Activated CD4-positive, alpha-beta T cell treated with anti-CD3 and anti-CD28 coated beads, Interleukin-2, amount 50 U/mL, for 24 hours (primary cell): ENCODE data around the gene HNF1B.

Source experiments
- DNase-seq, 2 donors: peaks; one replicate each; pipeline ENCODE4 v3.0.0-alpha.2; 2020; ENCODE audit warnings: low read depth in 1 of 2, low spot score in 1 of 2

The HNF1B gene

DNA sequence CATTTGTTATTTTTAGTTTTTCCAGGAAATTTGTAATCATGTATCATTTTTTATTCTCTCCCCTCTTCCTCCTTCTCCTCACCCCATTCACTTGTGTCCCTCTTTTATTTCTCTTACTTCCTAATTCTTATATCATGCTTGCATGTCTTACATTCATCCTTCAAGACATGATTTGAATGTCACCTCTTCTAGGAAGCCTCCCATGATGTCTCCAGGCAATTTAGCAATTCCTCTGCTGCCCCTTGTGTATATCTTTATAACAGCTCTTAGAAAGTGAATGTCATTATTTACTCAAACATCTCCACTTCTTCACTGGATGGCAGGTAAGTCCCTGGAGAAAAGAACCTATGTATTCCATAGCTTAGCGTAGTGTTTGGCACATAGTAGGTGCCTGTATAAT is 7.8 kb downstream of the HNF1B start:
- DNase-seq = no peak

DNA sequence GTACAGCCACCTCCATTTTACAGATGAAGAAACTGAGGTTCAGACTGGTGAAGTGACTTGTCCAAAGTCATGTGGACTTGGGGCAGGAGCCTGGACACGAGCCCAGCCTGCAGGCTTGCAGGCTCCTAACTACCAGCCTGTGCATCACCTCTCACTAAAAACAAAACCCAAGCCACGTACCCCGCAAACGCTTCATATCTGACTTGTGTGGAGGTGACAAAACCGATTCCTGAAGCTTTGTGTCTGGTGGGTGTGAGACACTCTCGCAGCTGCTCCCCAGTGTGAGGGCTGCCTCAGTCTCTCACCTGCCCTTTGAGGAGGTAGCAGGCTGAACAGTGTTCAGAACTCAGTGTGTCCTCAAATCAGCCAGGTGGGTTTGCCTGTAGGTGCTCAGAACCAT is 8.4 kb downstream of the HNF1B start:
- DNase-seq = no peak

DNA sequence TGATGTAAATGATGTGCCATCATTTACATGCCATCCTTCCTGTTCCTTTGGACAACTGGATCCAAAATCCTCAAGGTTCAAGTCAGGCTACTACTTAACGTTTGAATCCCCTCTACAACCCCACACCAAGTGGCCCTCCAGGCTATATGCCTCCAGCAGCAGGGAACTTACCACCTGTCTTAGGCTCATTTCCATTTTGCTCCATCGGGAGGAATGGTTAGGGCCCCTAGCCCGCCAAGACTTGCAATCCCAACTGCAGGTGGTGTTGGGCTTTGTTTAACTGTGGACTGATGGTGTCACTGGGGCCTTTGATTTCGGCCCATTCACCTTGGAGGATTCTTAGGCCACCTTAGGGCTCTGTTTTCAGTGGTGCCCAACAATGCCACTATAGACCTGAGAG is 9.7 kb downstream of the HNF1B start:
- DNase-seq = no peak

DNA sequence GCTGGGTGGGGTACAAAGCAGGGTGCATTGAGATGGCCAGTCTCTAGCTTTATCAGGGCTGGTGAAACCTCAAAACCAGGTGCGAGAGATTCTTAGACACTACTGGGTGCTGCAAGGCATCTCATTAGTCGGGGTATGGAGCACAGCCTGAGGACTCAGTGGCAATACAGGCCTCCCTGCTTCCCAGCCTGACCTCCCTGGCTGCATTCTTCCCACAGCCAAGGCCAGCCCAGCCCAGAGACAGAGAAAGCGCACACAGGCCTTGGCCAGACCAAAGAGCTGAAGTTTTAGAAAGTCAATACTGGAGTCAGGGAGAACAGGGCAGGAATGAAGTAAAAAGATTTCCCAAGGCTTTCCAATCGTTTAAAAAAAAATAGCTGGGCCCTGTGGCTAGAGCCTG is 12.5 kb downstream of the HNF1B start:
- no peak for DNase-seq

DNA sequence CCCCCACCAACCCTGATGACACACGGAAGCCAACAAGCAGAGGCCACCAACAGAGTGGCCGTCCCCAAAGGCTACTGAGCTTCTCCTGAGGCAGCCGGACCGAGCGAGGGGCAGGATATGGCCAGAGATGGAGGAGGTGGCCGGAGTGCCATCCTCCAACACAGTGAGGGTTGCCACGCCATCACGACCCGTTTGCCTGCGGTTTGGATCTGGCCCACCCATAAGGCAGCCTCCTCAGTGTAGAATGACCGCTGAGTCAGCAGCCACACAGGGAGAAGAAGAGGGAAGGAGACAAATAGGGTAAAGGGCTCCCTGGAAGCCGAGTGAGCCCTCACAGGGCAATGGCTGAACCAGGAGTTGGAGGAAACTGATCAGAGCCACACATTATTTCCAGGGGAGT is 13.8 kb downstream of the HNF1B start:
- no peak for DNase-seq

DNA sequence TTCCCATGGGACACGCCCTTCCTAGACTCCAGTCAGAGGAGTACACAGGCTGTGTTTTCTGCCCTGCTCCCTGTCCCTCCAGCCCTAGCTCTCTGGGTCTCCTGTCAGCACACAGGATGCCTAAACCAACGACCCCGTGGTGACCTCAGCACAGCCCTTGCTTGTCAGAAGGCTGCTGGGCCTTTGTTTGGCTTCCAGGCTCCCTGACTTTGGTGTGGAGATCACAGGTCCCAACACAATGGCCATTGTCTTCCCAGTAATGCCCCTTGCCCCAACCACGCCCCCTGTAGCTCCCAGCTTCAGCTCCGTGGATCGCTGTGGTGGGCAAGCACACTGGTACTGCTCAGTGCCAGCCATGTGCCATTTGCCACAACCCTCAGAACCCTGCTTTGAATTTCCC is 15.0 kb downstream of the HNF1B start:
- no peak for DNase-seq

DNA sequence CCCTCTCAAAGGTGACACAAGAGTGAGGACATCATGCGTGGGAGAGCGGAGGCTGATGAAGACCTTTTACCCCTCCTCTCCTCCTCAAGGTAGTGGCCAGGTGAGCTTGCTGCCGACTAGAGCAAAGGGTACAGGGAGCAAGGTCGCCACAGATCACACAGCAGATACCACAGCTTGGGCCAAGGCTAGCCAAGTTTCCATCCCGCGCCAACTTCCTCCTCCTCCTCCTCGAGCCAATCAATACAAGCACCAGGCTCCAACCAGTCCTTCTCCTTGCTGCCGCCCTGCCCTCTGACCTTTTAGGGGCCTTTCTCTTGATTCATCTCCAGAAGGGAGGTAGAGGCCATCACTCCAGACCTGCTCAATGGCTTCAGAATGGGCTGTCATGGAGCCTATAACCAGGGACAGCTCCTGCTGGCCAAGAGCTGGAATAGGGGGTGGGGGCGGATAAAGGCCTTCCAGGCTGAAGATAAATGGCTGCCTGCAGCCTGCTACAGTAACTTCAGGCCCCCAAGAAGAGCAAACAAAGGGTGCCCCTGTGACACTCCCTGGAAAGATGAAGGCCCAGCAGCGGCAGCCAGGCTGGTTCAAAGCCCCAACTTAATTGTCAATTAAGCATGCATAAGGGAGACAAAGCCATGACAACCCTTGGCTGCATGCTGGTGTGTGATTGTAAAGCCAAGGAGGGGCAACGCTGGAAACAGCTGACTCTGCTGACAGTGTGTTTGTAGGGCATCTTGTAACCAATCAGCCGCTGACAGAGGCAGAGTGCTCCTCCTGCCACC is 17.8 kb downstream of the HNF1B start:
- DNase-seq = no peak

DNA sequence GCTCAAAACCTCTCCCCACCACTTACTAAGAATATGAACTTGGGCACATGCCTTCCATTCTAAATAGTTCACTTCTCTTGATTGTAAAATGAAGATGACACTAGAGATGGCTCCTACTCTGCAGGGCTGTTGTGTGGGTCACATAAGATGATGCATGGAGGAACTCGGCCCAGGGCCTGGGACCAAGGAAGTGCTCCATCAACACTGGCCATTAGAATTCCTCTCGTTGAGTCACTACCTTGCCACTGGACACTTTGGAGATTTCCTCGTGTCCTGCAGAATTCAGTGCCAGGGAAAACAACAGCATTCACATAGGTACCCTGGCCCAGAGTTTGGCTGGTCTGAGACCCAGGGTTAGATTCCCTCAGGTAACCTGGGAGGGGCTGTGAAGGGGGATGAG is 18.6 kb downstream of the HNF1B start:
- no peak for DNase-seq

DNA sequence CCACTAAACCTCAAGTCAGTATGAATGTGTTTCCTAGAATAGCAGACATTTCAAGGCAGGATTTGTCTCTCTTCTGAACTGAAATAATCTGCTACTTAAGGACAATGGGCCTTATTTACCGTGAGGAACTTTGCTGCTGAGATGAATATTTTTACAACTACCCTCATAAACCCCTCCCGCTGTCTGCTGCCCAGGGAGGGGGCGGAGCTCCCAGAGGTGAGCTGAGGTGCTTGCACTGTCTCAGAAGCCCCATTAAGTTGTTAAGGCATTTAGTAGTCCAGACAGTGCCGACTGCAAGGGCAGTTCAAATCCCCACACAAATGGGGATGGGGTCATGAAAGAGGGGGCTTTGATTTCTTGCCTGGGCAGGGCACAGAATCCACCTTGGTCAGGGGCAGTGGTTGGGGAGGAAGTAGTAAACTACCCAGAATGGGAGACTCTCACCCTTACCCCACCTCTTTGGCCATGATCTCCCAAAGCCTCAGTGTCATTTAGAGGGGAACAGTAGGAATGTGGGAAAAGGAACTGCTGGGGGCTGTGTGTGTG is 19.2 kb downstream of the HNF1B start:
- no peak for DNase-seq

DNA sequence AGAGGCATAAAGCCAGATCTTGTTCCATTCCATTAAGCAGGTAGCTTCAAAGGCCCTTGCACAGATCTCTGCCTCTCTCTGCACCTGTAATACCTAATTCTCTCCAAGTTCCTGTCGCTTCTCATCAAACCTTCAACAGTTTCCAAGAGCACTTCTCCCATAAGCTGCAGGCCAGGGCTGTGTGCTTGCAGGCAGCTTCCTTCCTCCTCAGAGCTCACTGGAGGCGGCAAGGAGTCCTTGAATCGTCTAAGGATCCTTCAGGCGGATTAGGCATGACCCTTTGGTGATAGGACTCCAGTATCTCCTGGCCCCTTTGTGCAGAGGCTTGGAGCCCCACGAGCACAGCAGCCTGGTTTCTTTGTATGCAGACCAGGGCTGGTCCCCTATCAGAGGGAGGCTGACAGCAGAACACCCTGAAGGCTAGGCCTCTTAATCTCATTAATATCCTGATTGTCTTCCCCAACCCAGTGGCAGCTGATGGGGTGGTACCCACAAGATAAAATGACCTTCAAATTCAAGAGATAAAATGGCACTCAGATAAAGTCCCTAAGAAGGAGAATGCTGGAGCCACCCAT is 19.8 kb downstream of the HNF1B start:
- DNase-seq = no peak

DNA sequence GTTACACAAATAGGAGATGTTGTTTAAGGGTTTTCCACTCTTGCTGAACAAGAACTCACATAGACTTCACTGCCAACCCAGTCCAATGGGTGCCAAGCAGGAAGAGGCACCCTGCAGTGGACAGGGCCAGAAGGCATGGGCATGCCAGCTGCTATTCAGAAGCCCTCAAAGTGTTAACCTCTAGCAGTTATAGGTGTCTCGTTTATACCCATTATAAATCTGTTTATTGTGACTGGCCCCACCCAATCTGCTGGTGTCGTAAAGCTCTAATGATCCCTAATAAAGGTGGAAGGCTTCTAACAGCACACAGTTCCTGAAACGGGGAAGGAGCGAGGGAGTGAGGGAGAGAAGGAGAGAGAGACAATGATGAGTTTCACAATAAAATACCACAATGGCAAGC is 23.9 kb downstream of the HNF1B start:
- DNase-seq = no peak

DNA sequence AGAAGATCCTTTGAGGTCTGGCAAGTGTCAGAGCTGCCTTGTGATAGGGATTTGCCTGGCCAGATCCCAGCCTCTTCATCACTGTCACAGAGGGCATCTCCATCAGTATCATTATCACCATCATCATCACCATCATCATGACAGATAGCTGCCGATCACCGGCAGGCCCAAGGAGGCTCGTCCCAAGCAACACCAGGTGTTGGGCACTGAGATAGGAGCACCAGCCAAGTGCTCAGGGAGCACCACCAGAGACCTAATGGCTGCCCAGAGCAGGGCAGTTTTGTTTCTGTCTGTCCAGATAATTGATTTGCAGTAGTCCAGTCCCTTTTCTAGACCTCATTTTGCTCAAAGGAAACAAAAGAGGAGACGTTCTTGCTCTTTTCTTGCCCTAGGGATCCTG is 25.0 kb downstream of the HNF1B start:
- DNase-seq = no peak

DNA sequence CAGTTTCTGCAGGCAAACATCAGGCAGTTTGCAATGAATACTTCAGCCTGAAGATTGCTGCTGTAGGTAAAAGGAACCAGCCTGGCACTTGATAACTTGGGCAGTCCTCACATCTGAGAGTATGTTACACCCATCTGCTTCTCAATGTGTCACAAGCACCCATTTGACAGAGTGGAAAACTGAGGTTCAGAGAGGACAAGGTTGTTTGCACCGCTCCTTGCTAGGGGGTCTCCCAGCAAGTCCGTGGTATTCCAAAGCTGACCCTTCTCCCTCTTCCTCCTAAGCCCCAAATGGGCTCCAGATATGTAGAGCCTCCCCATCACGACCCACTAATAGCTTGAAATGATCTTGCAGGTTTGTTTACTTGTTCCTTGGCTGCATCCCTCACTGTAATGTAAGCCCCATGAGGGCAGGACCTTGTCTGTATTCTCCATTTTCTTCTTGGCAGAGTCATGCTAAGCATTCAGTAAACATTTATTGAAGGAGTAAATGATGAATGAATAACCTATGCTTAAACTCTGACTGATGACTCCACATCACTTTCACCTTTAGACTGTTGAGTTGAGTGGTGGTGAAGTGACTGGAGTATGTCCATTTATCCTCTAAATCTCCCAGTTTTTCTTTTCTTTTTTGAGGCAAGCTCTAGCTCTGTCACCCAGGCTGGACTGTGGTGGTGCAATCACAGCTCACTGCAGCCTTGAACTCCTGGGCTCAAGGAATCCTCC is 26.4 kb downstream of the HNF1B start:
- DNase-seq = no peak

DNA sequence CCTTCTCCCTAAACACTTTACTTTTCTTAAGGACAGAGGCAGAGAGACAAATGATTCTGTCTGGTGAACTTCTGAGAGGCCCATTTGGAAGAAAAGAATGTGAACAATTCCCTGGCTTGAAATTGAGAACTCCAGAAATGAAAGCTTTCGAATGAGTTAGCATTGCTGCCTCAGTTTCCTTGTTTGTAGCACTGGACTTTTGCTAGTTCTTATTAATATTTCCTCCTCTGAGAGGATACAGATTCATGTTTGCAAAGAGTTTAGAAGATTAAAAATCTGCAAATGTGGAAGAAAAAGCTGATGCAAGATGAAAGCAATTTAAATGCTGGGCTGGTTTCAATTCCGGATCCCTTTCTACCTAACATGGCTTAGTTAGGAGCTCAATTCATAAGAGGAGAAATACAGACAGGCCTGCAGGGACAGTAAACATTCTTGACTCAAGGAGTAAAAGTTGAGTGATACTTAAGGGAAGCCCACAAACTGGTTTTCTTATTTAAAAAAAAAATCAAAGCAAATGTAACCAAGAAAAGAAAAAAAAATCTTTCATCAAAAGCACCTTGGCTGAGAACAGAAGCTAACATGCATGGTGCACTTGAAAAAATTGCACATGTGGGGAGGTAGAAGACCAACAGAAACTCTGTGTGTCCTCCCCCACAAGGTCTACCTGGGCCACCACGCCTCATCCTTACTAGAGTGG is 27.1 kb downstream of the HNF1B start:
- DNase-seq = no peak

DNA sequence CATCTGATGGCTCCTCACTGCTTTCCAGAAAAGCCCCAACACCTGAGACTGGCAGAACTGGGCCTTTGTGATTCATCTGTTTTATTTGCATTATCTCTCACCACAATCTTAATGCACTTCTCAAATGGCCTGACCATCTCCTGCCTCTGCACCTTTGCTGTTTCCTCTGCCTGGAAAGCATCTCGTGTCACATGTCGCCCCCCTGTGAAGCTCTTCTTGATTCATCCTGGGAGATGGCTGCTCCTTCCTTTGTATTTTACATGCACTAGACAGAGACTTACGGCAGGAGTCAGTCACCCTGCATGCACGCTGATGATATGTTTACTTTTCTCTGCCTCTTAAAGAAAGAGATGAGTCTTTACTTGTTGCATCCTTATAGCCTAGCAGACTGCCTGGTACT is 30.0 kb downstream of the HNF1B start:
- DNase-seq = no peak

DNA sequence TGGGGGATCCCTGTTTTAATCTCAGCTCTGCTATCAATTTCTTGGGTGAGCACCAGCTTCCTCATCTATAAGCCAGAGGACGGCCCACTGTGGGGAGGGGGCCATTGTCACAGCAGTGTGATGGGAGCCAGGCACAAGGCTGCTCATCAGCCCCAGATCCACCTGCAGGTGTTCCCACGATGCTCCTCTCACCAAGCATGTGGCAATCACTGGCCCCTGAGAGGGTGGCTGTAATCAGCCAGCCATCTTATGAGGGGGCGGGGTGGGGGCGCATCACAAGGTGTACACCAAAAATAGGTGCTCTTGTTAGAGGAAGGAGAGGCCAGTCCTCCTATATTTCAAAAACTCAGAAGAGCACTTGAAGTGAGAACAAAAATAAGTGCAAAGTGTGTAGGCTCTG is 31.2 kb downstream of the HNF1B start:
- no peak for DNase-seq

DNA sequence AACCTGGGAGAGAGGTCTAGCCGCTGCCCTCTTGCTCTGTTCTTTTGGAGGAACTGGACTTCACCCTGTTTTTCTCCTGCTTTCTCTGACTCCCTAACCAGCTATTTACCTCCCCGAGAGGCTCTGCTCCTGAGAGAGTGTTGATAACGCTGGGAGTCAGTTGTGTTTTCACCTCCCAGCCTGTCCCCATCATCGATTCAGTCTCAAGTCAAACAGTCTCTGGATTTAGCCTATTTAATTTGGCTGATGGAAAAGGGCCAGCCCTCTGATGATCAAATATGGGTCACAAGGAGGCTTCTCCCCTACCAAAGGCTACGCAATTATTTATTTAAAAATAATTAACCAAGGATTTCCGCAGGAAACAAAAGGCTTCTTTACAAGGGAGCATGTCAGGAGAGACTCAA is 31.8 kb downstream of the HNF1B start:
- no peak for DNase-seq

DNA sequence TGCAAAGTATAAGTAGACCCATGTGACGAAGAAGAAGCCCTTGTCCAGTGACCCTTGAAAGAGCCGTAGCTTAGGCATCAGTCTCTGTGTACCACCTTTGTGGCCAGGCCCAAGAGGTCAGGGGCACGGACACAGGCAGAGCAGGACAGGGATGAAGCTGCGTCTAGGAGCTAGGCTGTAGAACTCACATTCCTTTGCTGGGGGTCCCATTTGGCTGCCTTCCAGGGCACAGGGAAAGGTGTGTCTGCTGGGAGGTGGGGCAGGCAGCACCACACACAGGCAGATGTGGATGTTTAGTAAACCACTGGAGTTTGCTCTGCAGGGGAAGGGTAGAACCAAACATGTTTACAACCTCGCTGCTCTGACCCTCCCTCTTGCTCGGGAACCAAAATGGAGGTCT is 33.7 kb downstream of the HNF1B start:
- no peak for DNase-seq

DNA sequence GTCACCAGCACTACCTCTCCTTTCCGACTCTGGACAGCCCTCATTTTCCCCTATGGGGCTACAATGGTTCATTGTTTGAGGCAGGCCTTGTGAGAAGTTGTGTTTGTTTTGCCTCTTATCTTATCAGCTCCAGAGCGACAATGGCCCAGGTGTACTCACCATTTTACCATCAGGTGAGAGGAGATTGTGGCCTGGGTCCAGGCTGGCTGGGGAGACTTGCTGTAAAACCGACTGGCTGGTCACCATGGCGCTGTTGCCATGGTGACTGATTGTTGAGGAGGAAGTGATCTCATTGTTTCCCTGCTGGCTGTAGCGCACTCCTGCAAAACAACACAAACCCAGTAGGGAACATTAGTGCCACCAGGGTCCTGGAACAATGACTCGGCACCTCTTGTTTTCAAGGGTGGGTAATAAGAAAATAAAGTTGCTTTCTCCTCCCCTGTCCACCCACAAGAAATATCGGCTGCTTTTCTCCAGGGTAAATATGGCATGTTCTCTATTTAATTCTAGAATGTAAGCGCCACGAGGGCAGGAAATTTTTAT is 34.4 kb downstream of the HNF1B start:
- DNase-seq = no peak

DNA sequence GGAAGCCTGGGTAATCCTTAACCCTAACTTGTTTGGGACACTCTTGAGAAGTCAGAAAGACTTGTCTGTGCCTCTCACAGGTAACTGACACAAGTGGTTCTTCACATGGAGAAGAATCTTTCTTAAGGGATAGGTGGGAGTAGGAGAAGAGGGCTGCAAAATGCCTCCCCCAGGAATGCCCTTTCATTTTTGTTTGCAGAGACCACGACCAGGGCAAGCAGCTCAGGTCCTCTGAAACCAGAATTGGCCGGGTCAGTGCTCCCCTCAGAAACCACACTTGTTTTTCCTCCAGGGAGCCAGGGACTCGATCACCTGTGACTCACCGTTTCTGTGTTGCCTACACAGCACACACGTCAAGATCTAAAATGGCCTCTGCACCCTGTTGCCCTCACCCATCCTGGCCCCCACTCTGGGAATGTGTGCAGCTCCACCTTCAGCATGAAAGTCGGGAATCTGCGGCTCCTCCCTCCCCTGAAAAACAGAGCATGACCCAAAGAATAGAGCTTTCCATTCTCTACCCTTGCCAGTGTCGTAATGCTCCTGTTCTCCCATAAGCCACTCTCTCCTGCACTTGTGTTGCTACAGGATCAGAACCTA is 36.1 kb downstream of the HNF1B start:
- DNase-seq = no peak

DNA sequence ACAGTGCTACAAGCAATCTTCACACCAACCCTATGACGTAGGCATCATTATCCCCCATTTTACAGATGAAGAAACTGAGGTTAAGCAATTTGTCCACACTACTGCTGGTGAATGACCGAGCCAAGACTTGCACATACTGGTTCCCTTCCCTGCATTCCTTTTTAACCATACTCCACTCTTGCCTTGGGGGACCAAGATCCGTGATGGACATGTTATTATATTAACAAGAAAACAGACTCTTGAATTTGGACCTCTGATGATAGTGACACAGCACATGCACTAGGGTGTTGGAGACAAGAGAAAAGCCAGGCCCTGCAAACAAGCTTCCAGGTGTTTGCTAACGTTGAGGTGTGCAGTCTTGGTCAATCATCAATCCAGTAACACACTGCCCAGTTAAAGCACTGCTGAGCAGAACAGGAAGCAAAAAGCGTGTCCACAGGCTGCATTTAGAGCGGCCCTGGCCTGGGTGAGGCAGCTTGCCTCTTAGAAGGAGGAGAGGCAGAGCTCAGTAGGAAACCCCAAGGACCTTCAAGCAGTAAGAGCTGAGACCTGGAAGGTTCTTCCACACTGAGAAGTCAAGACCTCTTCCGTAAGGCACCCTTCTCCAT is 36.7 kb downstream of the HNF1B start:
- no peak for DNase-seq
